ENCODE data around the gene LRRN2.

The LRRN2 gene

GRCh38 chr1:204663644-204664383 lies 21.7 kb downstream of the LRRN2 start:
- DNase-seq (ENCODE audit: low read depth in 4 of 4, low spot score in 1 of 4) = no peak

GRCh38 chr1:204662530-204662929 lies 23.0 kb downstream of the LRRN2 start:
- no peak for DNase-seq (ENCODE audit: low read depth in 4 of 4, low spot score in 1 of 4)

GRCh38 chr1:204660509-204660908 lies 25.0 kb downstream of the LRRN2 start:
- no peak for DNase-seq (ENCODE audit: low read depth in 4 of 4, low spot score in 1 of 4)

DNA sequence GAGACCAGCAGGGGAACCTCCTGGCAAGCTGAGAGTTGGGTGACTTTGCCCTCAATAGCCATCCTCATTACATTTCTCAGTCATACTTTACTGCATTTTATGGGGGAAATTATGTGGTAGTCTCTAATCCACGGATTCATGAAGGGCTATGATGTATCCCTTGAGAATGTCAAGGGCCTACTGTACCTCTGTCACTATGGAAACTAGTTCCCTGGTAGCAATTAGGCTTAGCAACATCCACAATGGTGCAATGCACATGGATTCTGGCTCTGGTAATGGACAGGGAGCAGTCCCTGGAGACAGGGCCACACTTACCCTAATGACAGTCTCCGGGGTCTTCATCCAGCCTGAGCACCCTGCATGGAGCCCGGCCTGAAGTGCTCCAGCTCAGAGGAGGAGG lies 26.5 kb downstream of the LRRN2 start:
- no peak for DNase-seq (ENCODE audit: low read depth in 4 of 4, low spot score in 1 of 4)

GRCh38 chr1:204658295-204658694 lies 27.2 kb downstream of the LRRN2 start:
- no peak for DNase-seq (ENCODE audit: low read depth in 4 of 4, low spot score in 1 of 4)

- DNase-seq (ENCODE audit: low read depth in 4 of 4, low spot score in 1 of 4) = no peak
Observed at GRCh38 chr1:204653590-204654340, 31.8 kb downstream of the LRRN2 start.

DNA sequence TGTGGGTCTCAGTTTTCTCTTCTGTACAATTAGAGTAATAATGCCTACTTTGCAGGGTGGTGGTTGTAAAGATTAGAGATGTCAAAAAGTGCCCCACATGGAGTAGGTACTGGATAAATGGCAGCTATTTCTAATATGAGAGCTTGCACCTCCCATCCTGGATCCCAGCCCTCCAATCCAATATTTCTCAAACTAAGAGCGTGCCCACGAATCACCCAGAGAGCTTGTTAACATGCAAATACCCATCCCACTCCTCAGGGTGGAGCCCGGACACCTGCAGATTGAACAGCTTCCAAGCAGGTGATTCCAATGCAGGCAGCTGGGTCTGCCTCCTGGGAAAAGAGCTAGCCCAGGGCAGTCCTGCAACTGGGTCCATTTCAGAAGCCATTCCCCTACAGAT lies 33.0 kb downstream of the LRRN2 start:
- no peak for DNase-seq (ENCODE audit: low read depth in 4 of 4, low spot score in 1 of 4)

GRCh38 chr1:204651843-204652421 lies 33.6 kb downstream of the LRRN2 start:
- DNase-seq (ENCODE audit: low read depth in 4 of 4, low spot score in 1 of 4) = no peak

- DNase-seq (ENCODE audit: low read depth in 4 of 4, low spot score in 1 of 4) = no peak
Observed at GRCh38 chr1:204650911-204651570, 34.5 kb downstream of the LRRN2 start.

DNA sequence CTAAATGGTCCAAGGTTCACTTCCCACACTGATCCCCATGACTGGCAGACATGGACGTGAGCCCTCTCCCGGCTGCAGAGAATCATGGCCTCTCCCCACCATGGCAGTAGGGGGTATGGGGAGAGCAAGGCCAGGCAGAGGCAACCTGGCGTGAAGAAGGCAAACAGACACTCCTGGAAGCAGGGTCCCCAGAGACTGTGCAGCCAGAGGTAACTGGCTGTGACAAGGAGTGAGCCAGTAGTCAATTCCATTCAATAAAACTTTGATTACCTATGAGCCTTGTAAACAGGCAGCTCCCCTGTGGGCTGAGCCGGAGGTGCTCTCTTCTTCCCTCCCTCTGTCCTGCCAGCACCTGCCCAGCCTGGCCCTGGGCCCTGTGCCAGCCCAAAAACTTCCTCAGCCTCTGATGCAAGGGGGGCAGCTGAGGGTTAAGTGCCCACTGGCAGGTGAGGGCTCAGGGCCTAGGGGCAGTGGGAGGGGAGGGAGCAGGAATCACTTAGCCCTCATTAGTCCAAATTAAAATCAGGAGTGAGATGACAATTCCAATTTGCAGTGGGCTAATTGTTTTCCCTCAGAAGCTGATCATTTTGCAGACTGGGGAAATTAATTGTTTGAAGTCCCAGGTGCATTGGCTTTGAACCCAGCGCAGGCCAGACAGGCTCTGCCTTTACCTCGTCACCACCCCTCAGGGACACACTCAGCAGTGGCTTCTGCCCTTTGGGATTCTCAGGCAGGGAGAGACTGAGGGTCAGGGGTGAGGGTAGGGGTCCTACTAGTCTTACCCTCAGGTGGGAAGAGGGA lies 35.6 kb downstream of the LRRN2 start:
- no peak for DNase-seq (ENCODE audit: low read depth in 4 of 4, low spot score in 1 of 4)

DNA sequence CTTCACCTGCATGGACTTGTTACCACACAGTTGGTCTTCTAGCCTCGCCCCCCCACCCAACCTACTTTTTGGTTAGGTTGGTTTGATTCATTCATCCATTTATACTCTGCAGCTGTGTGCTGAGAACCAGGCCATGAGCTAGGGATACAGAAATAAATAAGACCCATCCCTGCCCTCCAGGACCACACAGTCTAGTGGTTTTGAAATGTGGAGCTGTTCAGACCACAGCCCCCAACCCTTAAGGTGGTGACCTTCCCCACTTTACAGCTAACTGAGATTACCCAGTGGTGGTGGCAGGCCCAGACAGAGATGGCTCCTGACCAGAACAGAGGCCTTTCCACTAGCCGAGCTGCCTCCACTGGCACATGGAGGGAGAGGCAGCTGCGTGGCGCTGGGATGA lies 37.0 kb downstream of the LRRN2 start:
- DNase-seq (ENCODE audit: low read depth in 4 of 4, low spot score in 1 of 4) = no peak

DNA sequence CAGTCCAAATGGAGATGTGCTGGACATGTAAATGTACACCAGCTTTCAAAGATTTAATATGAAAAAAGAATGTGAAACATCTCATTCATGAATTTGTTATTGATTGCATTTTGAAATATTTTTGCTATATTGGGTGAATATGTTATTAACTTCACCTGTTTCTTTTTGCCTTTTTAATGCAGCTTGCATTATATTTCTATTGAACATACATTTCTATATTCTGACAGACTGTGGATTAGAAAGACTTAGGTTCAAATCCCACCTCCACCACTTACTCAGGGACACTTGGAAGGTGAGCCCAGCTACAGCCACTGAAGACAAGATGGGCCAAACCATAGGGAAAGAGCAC lies 37.8 kb downstream of the LRRN2 start:
- no peak for DNase-seq (ENCODE audit: low read depth in 4 of 4, low spot score in 1 of 4)

DNA sequence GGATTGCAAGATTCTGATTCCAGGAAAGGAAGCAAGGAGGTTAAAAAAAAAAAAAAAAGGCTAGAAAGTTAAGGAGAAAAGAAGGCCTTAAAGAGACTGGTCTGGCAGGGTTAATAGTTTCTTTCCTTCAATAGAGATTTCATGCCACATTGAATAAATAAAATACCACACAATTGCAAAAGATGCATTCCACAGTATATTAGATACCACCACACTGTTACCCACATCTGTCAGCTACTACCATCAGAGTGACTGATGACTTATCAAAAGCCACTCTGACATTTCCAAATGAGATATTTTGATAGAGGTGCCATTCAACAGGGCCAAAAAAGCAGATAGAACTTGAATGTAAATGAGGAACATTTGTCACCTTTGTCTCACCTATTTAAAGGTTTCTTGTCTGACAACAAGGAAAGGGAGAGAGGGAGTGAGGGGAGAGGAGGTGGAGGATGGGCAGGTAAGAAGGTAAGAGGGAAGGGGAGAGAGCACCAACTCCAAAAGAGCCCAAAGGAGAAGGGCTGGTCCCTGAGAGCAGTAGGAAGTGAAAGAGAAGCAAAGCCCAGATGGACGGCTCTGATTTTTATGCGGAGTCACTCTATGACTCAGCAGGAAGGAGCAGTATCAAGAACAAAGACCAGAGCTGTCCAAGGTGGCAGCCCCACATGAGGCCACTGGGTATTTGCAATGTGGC lies 38.3 kb downstream of the LRRN2 start:
- no peak for DNase-seq (ENCODE audit: low read depth in 4 of 4, low spot score in 1 of 4)

DNA sequence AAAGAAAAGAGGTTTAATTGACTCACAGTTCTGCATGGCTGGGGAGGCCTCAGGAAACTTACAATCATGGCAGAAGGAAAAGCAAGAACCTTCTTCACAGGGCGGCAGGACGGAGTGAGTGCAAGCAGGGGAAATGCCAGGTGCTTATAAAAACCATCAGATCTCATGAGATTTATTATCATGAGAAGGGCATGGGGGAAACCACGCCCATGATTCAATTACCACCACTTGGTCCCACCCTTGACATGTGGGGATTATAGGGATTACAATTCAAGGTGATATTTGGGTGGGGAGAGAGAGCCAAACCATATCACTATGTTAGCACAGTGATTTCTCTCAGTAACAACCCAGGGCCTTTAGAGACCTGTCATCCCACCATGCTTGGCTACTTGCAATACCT lies 39.9 kb downstream of the LRRN2 start:
- DNase-seq (ENCODE audit: low read depth in 4 of 4, low spot score in 1 of 4) = no peak

- DNase-seq (ENCODE audit: low read depth in 4 of 4, low spot score in 1 of 4) = no peak
Observed at GRCh38 chr1:204645251-204645650, 40.3 kb downstream of the LRRN2 start.

GRCh38 chr1:204643503-204643902 lies 42.0 kb downstream of the LRRN2 start:
- no peak for DNase-seq (ENCODE audit: low read depth in 4 of 4, low spot score in 1 of 4)

- DNase-seq (ENCODE audit: low read depth in 4 of 4, low spot score in 1 of 4) = no peak
Observed at GRCh38 chr1:204641936-204642335, 43.6 kb downstream of the LRRN2 start.

GRCh38 chr1:204641455-204641854 lies 44.1 kb downstream of the LRRN2 start:
- DNase-seq (ENCODE audit: low read depth in 4 of 4, low spot score in 1 of 4) = no peak

- no peak for DNase-seq (ENCODE audit: low read depth in 4 of 4, low spot score in 1 of 4)
Observed at GRCh38 chr1:204640578-204640977, 45.0 kb downstream of the LRRN2 start.

GRCh38 chr1:204634260-204634910 lies 51.2 kb downstream of the LRRN2 start:
- DNase-seq (ENCODE audit: low read depth in 4 of 4, low spot score in 1 of 4) = no peak
